ENCODE data around the gene CHCHD1.
"Not testable (repeated sequence)": the region's sequence is repeated elsewhere in the genome, so short reads cannot be mapped to it uniquely, and the experiment has no call there.

Gene CHCHD1

DNA sequence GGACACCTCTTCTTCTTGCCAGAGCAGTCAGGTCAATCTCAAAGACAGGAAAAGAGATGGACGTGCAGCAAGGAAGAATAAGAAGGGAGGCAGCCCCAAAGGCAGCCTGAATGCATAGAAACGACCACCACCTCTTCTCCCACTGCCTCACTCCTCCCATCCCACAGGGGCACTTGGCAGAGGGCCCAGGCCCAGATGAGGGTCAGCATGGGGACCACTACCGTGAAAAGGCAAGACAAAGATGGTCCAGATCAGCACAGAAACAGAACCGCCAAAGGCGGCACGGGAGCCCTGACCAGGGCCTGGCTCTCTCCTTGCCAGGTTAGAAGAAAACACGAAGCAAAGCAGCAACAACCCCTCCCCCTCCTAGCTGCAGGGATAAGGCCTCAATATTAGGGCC lies 31.5 kb downstream of the CHCHD1 start:
- no peak for DNase-seq (ENCODE audit: low spot score)

GRCh38 chr10:73814276-73814895 lies 32.5 kb downstream of the CHCHD1 start:
- no peak for DNase-seq (ENCODE audit: low spot score)

DNA sequence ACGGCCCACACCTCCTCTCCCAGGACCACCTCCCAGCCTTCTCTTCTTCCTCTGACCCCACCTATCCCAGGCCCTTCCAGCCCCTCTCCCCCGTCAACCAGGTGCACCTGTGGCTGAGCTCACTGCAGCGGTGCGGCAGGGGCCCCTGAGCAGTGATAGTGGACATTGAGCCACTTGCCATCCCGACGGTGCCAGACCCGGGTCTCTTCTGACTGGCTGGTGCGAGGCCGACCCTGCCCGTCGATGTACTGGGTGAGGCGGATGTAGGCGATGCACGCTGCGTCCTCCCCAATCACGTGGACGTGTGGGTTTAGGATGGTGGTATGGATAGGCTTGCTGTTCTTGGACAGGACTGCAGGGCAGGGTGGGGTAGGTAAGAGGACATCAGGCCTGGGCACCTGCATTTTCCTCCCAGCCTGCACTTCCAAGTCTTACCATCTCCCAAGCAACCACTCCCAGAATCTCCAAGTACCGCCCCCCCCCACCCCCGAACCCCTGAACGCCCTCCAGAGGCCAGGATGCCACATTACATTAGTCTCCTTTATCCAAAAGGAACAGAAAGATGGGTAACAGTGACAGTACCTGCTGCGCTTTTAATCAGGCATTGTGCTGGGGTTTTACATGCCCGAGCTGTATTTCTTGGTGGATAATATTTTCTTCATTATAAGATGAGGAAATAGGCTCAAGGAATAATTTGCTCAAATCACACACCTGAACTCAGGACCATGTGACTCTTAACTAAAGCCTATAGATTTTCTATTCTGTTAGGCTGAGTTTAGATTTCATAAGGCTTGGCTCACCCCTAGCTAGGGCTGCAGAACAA lies 33.3 kb downstream of the CHCHD1 start:
- no peak for DNase-seq (ENCODE audit: low spot score)

GRCh38 chr10:73815719-73816030 lies 33.8 kb downstream of the CHCHD1 start:
- no peak for DNase-seq (ENCODE audit: low spot score)

DNA sequence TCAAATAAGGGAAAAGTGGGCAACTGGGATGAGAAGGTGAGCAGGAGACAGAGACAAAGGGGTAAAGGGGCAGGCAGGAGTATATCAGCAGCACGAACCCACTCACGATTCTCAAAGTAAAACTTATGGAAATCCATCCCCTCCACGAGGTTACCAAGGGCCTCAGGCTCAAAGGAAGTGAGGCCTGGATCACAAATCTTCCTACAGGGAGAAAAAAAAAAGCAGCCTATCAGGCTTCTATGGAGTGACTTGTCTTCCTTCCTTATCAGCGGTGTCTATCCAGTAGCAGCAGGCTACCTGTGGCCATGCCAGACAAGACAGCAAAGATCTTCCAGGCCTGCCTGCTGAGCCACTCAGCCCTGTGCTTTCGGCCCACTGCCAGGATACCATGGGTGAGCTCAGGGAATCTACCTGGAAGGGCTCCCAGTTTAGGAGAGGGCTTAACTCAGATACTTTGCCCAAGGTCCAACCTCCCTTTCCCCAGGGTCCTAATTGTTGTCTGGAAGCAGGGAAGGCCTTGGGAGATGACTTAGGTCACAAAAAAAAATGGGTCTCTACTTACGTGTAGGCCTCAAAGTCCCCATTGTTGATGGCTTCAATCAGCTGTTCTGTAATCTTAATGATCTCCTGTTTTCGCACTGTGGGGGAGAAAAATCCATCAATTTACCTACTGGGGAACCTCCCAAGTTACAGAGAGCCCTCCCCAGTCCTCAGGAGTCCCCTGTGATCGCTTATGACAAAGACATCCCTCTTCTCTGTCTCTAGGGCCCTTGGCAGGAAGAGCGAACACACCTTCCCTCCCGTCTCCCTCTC lies 35.3 kb downstream of the CHCHD1 start:
- DNase-seq (ENCODE audit: low spot score) = no peak

- no peak for DNase-seq (ENCODE audit: low spot score)
Measured at GRCh38 chr10:73817826-73818225, 36.0 kb downstream of the CHCHD1 start.

GRCh38 chr10:73818402-73818801 lies 36.6 kb downstream of the CHCHD1 start:
- no peak for DNase-seq (ENCODE audit: low spot score)

DNA sequence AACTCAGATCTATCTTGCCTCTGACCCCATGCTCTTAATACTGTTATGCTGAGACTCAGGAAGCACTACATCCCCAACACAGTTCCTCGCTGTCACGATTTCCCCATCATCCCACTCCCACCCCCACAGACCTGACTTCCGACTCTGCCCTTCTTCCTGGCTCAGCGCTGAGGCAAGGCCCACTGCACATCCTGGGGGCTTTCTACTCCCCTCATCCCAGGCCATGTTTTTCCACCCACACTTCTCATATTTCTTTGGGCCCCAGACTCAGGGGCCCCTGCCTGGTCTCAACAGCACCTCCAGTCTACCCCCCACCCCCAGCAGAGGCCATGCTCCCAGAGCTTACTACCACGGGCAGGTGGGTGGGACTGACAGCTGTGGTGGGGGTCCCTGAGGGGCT lies 37.2 kb downstream of the CHCHD1 start:
- DNase-seq (ENCODE audit: low spot score) = no peak

DNA sequence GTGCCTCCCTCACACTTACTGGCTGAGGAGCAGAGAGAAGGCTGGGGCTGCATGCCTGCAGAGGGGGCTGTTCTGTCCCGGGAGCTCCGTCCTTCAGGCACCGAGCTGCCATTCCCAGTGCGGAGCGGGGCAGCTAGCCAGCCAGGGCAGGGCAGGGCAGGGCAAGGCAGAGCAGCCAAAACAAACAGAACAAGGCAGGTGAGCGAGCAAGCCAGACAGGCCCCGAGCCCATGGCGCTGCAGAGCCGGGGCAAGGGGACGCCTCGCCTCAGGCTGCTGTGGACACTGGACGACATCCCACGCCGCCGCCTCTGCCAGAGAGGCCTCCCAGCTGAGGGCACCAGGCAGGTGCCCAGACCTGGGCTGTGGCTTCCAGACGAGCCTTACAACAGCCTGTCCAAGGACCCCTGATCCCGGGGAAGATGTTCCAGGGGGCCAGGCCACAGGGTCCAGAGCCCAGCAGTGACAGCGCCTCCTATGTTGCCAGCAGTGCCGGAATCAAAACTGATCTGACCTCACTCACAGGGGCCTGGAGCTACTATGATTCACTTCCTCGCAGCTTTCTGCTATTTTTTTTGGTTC lies 37.8 kb downstream of the CHCHD1 start:
- no peak for DNase-seq (ENCODE audit: low spot score)

DNA sequence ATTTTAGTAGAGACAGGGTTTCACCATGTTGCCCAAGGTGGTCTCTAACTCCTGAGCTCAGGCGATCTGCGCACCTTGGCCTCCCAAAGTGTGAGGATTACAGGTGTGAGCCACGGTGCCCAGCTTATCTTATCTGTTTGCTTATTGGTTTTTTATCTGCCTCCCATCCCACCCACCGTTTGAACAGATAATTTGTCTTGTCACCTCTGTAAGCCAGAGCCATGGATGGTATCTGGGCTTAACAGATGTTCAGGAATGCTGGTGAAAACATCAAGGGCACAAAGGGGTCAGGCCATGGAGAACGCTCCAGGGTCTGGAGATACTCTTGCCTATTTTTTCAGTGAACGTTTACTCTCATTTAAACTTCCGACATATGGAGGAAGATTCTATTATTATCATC lies 41.5 kb downstream of the CHCHD1 start:
- no peak for DNase-seq (ENCODE audit: low spot score)

GRCh38 chr10:73824146-73824725 lies 42.4 kb downstream of the CHCHD1 start:
- no peak for DNase-seq (ENCODE audit: low spot score)

DNA sequence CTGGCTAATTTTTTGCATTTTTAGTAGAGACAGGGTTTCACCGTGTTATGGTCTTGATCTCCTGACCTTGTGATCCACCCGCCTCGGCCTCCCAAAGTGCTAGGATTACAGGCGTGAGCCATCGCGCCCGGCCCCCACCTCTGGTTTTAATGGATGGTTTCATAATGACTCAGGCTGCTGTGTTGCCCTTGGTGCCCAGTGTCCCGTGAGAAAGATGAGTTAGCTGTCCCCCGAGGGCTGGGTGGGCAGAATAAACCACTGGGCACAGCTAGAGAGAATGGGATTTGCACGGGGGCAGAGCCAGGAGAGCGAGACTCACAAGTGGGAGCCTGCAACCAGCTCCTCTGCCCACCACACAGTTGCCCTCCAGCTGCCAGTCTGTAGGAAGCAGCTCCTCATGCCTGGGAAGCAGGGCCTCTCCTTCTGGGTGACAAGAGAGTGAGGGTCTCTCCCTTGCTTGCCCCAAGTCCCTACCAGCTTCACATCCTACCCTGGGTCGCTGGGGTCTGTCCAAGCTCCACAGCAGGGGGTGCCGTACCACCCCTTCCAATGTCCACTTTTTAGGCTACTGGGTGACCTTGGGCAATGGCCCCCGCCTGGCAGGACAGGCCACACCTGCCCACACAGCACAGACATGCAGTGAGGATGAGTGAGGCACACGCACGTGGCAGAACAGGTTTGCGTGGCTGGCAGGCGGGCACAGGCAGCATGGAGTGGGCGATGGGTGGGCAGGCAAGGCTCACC lies 45.7 kb downstream of the CHCHD1 start:
- DNase-seq (ENCODE audit: low spot score) = no peak

GRCh38 chr10:73828161-73828560 lies 46.3 kb downstream of the CHCHD1 start:
- no peak for DNase-seq (ENCODE audit: low spot score)

DNA sequence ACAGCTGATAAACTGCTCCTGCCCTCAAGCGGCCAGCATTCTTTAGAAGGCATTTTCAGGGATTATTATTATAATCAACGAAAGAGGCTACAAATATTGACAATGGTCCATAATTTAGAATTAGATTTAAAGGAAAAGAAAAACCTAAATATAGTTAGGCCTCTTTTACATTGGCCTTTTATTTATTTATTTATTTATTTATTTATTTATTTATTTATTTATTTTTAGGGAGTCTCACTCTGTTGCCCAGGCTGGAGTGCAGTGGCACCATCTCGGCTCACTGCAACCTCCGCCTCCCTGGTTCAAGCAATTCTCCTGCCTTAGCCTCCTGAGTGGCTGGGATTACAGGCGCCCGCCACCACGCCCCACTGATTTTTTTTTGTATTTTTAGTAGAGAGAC lies 47.2 kb downstream of the CHCHD1 start:
- not testable (repeated sequence) for DNase-seq (ENCODE audit: low spot score)
